IPS-18a (cell line): ENCODE data around the gene CPN2.

Source experiments
- H3K27ac ChIP-seq: one replicate; pipeline ENCODE4 v1.5.1; 2013; ENCODE audit warnings: low read length
- H3K27me3 ChIP-seq: one replicate; pipeline ENCODE4 v1.6.1; 2013; ENCODE audit warnings: mild to moderate bottlenecking, low read length; ENCODE audit not compliant: control insufficient read depth, insufficient read depth
- H3K36me3 ChIP-seq: one replicate; pipeline ENCODE4 v1.6.1; 2013; ENCODE audit warnings: low read depth, low read length; ENCODE audit not compliant: control insufficient read depth
- H3K4me1 ChIP-seq: one replicate; pipeline ENCODE4 v1.6.1; 2013; ENCODE audit warnings: low read depth, low read length; ENCODE audit not compliant: control insufficient read depth
- H3K4me3 ChIP-seq: one replicate; pipeline ENCODE4 v1.5.1; 2013; ENCODE audit warnings: low read length
- H3K9ac ChIP-seq: one replicate; pipeline ENCODE4 v1.6.1; 2013; ENCODE audit warnings: mild to moderate bottlenecking, low read length, moderate library complexity
- H3K9me3 ChIP-seq: one replicate; pipeline ENCODE4 v1.6.1; 2013; ENCODE audit warnings: low read depth, low read length; ENCODE audit not compliant: control insufficient read depth

The CPN2 gene

GRCh38 chr3:194294895-194295214 lies 56.3 kb downstream of the CPN2 start:
- Histone ChIP-seq H3K4me3 (no peak overlapping the region), H3K9ac (no peak overlapping the region), H3K9me3 (no peaks in the 10 kb centered on the region), H3K36me3 (no peaks in the 10 kb centered on the region), H3K4me1 (peaks cover 40% of the 10 kb centered on the region), H3K27ac (no peak overlapping the region), H3K27me3 (peaks cover 7% of the 10 kb centered on the region)

GRCh38 chr3:194294199-194294894 lies 56.8 kb downstream of the CPN2 start:
- peaks cover 7% of the 10 kb centered on the region for H3K27me3 ChIP-seq
- no peaks in the 10 kb centered on the region for H3K9me3 ChIP-seq
- no peak overlapping the region for H3K27ac ChIP-seq
- no peak overlapping the region for H3K4me3 ChIP-seq
- no peaks in the 10 kb centered on the region for H3K36me3 ChIP-seq
- no peak overlapping the region for H3K9ac ChIP-seq
- peaks cover 40% of the 10 kb centered on the region for H3K4me1 ChIP-seq

GRCh38 chr3:194293546-194294198 lies 57.5 kb downstream of the CPN2 start:
- Histone ChIP-seq H3K27me3 (peaks cover 7% of the 10 kb centered on the region), H3K9me3 (no peaks in the 10 kb centered on the region)

GRCh38 chr3:194292331-194292730 lies 58.8 kb downstream of the CPN2 start:
- Histone ChIP-seq H3K36me3 (no peaks in the 10 kb centered on the region), H3K9me3 (no peaks in the 10 kb centered on the region), H3K9ac (no peak overlapping the region), H3K27ac (no peak overlapping the region), H3K27me3 (peaks cover 7% of the 10 kb centered on the region), H3K4me1 (peaks cover 41% of the 10 kb centered on the region), H3K4me3 (no peak overlapping the region)

More at GRCh38 chr3:194293546-194294198, 57.5 kb downstream of the CPN2 start:
- H3K36me3 ChIP-seq = no peaks in the 10 kb centered on the region
- H3K4me1 ChIP-seq = peaks cover 40% of the 10 kb centered on the region
- H3K27ac ChIP-seq = no peak overlapping the region
- H3K9ac ChIP-seq = no peak overlapping the region
- H3K4me3 ChIP-seq = no peak overlapping the region
